ENCODE measurements around the gene BCKDHA. TPM values are rescaled to one million over a fixed set of nuclear protein-coding genes. Genes with fewer than 3 reads are reported as not detected.

The BCKDHA gene
- total and polyA plus RNA-seq, 8 donors, result 1.8 to 80.6 (median 43.1) TPM

DNA sequence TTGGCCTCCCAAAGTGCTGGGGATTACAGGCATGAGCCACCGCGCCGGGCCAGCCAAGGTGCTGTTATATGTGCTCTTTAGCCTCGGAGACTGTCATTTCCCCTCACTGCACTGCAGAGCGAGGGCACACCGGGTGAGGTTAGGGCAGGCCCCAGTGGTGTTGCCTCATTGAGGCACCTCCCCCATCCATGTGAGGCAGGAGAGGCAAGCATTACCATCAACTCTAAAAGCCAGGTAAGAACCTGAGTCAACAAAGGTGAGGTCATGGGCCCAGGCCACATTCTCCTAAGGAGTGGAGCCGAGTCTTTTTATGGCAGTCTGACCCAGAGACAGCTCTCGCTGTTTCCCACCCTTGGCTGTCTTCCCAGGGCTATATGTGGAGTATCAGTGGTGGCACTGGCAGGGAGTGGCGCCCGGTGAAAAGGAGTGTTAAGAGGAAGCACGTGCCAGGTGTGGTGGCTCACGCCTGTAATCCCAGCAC lies 18.6 kb downstream of the BCKDHA start:
- intact Hi-C loops (cut with DNase I; ENCODE audit: low total_unique reads), result no loop called here
- peaks cover 67 to 96% (median 95%) of the 10 kb centered on the region in 4 donors for H3K36me3 ChIP-seq
- TF ChIP-seq POLR2AphosphoS5 (IDR thresholded peaks at IDR 0.05), result no peak
- TF ChIP-seq POLR2A (IDR thresholded peaks at IDR 0.05), result no peak
- TF ChIP-seq EP300 (IDR thresholded peaks at IDR 0.05), result no peak
- TF ChIP-seq, protein P1, sequence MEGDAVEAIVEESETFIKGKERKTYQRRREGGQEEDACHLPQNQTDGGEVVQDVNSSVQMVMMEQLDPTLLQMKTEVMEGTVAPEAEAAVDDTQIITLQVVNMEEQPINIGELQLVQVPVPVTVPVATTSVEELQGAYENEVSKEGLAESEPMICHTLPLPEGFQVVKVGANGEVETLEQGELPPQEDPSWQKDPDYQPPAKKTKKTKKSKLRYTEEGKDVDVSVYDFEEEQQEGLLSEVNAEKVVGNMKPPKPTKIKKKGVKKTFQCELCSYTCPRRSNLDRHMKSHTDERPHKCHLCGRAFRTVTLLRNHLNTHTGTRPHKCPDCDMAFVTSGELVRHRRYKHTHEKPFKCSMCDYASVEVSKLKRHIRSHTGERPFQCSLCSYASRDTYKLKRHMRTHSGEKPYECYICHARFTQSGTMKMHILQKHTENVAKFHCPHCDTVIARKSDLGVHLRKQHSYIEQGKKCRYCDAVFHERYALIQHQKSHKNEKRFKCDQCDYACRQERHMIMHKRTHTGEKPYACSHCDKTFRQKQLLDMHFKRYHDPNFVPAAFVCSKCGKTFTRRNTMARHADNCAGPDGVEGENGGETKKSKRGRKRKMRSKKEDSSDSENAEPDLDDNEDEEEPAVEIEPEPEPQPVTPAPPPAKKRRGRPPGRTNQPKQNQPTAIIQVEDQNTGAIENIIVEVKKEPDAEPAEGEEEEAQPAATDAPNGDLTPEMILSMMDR (IDR thresholded peaks at IDR 0.05), result no peak
- H3K4me3 ChIP-seq, result no peak overlapping the region
- H3K4me1 ChIP-seq, result peaks cover under 1 to 46% (median 4%) of the 10 kb centered on the region in 4 donors
- no peaks in the 10 kb centered on the region for H3K9me3 ChIP-seq
- H3K27ac ChIP-seq, result peak overlapping the region in 2 of 5 donors; percentile 12 to 34
- no peak for DNase-seq
- H3K27me3 ChIP-seq, result no peaks in the 10 kb centered on the region
- WGBS, 5 donors, result 61 to 89% (median 77%) methylated on average over 12 of the region's 12 CpGs

DNA sequence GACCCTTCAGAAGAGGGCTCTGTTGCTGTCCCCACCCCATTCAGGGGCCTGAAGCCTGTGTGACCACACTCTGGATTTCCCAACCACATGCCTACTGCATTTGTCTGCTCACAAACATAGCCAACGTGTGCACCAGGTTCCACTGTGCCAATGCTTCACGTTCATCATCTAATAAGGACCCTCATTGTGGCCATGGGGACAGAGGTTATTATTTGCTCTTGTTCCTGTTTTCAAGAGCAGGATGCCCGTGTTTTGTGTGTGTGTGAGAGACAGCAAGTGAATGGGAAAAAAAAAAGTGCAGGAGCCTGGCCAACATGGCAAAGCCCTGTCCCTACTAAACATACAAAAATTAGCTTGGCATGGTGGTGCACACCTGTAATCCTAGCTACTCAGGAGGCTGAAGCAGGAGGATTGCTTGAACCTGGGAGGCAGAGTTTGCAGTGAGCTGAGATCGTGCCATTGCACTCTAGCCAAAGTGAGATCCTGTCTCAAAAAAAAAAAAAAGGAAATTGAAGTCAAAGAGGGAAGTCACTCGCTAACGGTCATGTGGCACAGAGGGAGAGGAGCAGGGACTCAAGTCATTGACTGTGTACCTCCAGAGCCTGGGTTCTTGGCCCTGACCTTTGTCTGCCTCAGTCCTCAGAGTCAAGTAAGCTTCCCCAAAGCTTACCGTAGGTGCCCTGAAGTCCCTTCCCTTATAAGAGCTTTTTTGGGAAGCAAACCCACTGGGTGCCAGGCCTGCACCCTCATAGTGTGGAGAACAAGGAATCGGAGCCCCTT lies 22.7 kb downstream of the BCKDHA start:
- DNase-seq, result no peak
- Histone ChIP-seq H3K9me3 (no peaks in the 10 kb centered on the region), H3K27ac (peak overlapping the region in 3 of 5 donors; percentile 25 to 62 (median 60)), H3K4me1 (peaks cover 3 to 49% (median 14%) of the 10 kb centered on the region in 4 donors), H3K36me3 (peaks cover 73 to 98% (median 97%) of the 10 kb centered on the region in 4 donors), H3K4me3 (no peak overlapping the region), H3K27me3 (no peaks in the 10 kb centered on the region)
- WGBS, 5 donors, result 71 to 80% (median 73%) methylated on average over 8 of the region's 8 CpGs
- TF ChIP-seq POLR2A (IDR thresholded peaks at IDR 0.05), result no peak
- TF ChIP-seq EP300 (IDR thresholded peaks at IDR 0.05), result no peak
- intact Hi-C loops (cut with DNase I; ENCODE audit: low total_unique reads), result no loop called here

DNA sequence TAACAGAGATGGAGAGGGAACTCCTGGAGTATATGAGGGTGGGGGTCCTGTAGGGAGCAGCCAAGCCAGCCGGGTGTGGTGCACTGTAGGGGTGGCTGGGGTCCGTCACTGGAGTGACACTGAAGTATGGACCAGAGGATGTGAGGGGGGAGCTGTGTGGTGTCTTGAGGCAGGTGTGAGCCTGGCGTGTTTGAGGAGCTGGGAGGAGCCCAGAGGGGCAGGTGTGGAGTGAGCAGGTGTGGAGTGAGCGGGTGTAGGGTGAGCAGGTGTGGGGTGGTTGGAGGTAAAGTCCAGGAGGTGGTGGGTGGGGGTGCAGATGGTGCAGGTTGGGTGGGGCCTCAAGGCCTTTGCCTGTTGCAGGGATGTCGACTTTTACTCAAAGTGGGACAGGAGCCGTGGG lies 23.7 kb downstream of the BCKDHA start:
- no peaks in the 10 kb centered on the region for H3K9me3 ChIP-seq
- DNase-seq, result no peak
- H3K36me3 ChIP-seq, result peaks cover 68 to 100% (median 99%) of the 10 kb centered on the region in 4 donors
- H3K4me1 ChIP-seq, result peaks cover 5 to 52% (median 24%) of the 10 kb centered on the region in 4 donors
- H3K27ac ChIP-seq, result peak overlapping the region in 1 of 5 donors; percentile 60
- H3K27me3 ChIP-seq, result no peaks in the 10 kb centered on the region
- TF ChIP-seq POLR2A (IDR thresholded peaks at IDR 0.05), result no peak
- TF ChIP-seq POLR2AphosphoS5 (IDR thresholded peaks at IDR 0.05), result no peak
- no peak overlapping the region for H3K4me3 ChIP-seq
- intact Hi-C loops (cut with DNase I; ENCODE audit: low total_unique reads), result no loop called here
- WGBS, 5 donors, result 71 to 87% (median 79%) methylated on average over 6 of the region's 6 CpGs

DNA sequence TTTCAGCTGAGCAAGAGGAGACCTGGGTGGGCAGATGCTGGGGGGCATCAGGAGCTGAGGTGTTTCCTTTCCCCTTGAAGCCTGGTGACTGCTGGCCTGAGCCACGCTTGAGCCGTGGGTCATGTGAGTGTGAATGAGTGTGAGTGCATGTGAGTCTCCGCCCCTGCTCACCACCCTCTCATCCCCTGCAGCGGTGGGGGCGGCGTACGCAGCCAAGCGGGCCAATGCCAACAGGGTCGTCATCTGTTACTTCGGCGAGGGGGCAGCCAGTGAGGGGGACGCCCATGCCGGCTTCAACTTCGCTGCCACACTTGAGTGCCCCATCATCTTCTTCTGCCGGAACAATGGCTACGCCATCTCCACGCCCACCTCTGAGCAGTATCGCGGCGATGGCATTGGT lies 24.4 kb downstream of the BCKDHA start:
- peaks cover 61 to 94% (median 93%) of the 10 kb centered on the region in 4 donors for H3K36me3 ChIP-seq
- TF ChIP-seq POLR2A (IDR thresholded peaks at IDR 0.05) (no peak), EP300 (IDR thresholded peaks at IDR 0.05) (no peak), POLR2AphosphoS5 (IDR thresholded peaks at IDR 0.05) (no peak)
- TF ChIP-seq, protein P1 (IDR thresholded peaks at IDR 0.05), result no peak
- DNase-seq, result no peak
- WGBS, 5 donors, result 90 to 95% (median 95%) methylated on average over 18 to 20 of the region's 20 CpGs
- intact Hi-C loops (cut with DNase I; ENCODE audit: low total_unique reads), result no loop called here
- peaks cover 11 to 54% (median 30%) of the 10 kb centered on the region in 4 donors for H3K4me1 ChIP-seq
- H3K27me3 ChIP-seq, result no peaks in the 10 kb centered on the region
- H3K4me3 ChIP-seq, result no peak overlapping the region
- H3K27ac ChIP-seq, result peak overlapping the region in 1 of 5 donors; percentile 60
- H3K9me3 ChIP-seq, result no peaks in the 10 kb centered on the region

DNA sequence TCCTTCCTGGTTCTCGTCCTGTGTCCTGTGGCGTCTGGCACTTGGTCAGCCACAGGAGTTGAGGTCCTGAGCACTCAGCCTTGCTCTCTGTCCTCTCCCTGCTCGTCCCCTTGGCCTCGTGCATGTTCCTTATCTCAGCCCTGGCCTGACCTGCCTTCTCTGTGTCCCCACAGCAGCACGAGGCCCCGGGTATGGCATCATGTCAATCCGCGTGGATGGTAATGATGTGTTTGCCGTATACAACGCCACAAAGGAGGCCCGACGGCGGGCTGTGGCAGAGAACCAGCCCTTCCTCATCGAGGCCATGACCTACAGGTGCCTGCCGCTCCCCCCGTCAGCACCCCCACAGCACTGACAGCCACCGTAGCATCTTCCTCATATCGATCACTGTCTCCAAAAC lies 24.8 kb downstream of the BCKDHA start:
- H3K4me3 ChIP-seq, result no peak overlapping the region
- H3K9me3 ChIP-seq, result no peaks in the 10 kb centered on the region
- WGBS, 5 donors, result 79 to 84% (median 82%) methylated on average over 17 to 18 of the region's 18 CpGs
- intact Hi-C loops (cut with DNase I; ENCODE audit: low total_unique reads), result no loop called here
- no peak for DNase-seq
- H3K4me1 ChIP-seq, result peaks cover 15 to 58% (median 35%) of the 10 kb centered on the region in 4 donors
- peaks cover 57 to 89% (median 88%) of the 10 kb centered on the region in 4 donors for H3K36me3 ChIP-seq
- no peaks in the 10 kb centered on the region for H3K27me3 ChIP-seq
- TF ChIP-seq, protein P1 (IDR thresholded peaks at IDR 0.05), result no peak
- TF ChIP-seq POLR2A (IDR thresholded peaks at IDR 0.05), result no peak
- TF ChIP-seq EP300 (IDR thresholded peaks at IDR 0.05), result no peak
- TF ChIP-seq POLR2AphosphoS5 (IDR thresholded peaks at IDR 0.05), result no peak
- H3K27ac ChIP-seq, result no peak overlapping the region

Measured in stomach (tissue), 9 donors.